NOMO-1 treated with dmso at 0.1 percent for 144 hours (cell line): ENCODE measurements around the gene DNM3.

ENCODE experiments used
- DNase-seq: peaks from one replicate; lab custom pipeline; 2025; ENCODE audit not compliant: unreplicated experiment; lab: John Stamatoyannopoulos, UW

The DNM3 gene

DNA sequence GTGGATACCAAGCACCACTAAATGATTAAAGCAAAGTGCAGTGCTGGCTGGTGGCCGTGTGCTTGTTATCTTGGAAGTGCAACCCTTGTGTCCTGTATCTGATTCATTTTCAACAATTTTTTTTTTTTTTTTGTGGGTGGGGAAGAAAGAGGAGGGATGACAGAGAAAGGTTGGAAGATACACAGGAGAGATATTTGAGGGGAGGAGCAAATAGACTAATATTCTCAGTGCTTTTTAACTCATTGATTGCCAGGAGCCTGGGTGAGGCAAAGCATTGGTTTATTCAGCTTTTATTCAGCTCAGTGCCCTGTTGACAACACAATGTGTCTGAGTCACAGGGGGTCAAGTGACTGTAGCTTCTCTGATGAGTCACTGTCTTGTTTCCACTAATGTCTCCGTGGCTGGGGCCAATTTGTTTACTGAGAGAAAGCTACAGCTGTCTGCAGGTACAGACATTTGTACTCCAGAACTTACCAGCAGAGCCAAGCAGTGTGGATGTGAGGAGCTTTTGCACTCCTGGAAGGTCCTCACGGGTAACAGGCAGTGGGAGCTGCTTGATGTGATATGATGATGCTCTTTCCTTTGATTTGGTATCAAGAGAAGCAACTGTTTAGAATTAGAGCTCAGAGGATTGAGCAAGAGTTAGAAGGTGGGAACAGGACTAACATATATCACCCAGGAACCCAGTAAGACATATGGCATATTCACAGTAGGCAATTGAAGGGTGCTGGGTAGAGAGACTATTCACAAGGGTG is 23.6 kb upstream of the DNM3 start:
- DNase-seq, result no peak

GRCh38 chr1:171819946-171820345 is 21.4 kb upstream of the DNM3 start:
- DNase-seq, result no peak

- no peak for DNase-seq
These were observed 14.3 kb upstream of the DNM3 start for GRCh38 chr1:171826973-171827372.

- DNase-seq, result peak; percentile 35
These were observed 12.5 kb upstream of the DNM3 start for GRCh38 chr1:171828794-171829193.

DNA sequence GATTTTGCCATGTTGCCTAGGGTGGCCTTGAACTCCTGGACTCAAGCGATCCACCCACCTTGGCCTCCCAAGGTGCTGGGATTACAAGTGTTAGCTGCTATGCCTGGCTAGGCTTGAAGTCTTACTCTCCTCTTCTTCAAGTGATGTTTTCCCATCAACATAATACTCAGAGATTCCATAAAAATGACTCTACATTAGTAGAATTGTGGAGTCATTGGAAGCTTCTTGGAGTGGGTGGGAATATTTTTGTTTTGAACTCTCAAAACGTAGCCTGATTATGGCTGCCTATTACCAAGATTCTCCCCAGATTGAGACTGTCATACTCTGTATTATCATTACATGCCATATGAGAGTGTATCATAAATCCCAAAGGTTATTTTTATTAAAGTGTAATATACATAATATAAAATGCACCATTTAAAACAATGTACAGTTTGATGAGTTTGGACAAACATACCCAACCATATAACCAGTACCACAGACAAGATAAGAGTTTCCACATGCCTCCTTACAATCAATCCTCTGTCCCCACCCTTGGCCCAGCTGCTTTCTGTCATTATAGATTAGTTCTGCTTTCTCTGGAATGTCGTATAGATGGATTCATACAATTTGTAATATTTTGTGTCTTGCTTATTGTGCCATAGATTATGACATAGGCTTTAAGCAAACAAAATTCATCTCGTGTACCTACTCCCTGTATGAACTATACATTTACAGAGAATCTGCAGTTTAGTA is 8.0 kb upstream of the DNM3 start:
- DNase-seq, result no peak

DNA sequence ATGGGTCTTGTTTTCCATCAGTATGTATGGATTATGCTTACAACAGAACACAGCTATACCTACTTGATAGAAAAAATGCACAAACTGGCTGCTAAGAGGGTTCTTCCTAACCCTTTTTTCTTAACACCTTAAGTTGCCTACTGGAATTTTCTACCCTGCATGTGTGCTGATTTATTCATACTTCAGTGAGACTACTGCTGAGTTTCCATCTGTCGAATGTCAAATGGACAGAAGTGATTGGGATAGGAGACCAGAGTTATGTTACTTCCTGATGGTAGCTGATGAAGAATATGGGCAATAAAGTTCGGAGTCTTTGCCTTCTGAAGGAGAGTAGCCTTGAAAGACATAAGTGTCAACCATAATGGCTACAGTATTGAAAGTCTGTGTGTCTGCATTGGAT is 6.5 kb upstream of the DNM3 start:
- DNase-seq, result no peak

- DNase-seq, result no peak
These were observed 5.4 kb upstream of the DNM3 start for GRCh38 chr1:171835891-171836290.

DNA sequence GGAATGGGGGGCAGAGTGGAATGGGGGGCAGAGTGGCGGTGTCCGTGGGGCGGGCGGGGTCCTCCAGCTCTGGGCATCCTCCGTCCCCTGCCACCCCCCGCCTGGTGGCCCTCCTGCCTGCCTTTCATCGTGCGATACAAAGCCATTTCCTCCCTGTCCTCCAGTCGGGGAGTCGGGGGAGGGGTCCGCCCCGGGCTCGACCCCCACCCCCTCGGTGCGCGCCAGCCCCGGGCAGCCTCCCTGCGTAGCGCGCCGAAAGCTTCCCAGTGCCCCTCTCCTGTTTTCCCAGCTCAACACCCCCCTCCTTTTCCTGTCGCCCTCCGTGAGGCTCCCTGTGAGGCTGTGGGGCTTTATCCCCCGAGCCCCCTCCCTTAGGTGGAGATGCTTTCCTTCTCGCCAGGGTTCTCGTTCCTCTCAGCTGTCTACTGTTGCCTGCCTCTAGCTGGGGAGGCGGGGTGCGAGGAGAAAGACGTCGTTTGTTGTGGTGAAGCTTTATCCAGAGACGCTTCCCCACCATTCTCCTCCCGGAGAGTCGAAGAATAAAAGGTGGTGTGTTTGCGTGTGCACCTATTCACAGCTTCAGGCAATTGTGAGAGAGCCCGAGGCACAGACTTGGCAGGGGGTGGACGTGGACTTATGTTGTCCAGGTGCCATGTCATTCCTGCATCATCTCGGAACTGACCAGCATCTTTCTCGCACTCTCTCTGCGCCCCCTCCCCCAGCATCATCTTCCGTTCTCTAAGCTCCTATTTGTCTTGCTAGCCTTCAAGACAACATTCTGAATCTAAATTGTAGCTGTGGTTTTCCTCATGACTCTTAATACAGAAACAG is 848 bp downstream of the DNM3 start:
- DNase-seq, result no peak

- DNase-seq, result no peak
These were observed 3.1 kb downstream of the DNM3 start for GRCh38 chr1:171844381-171844780.

- no peak for DNase-seq
These were observed 4.7 kb downstream of the DNM3 start for GRCh38 chr1:171845998-171846397.

GRCh38 chr1:171849245-171849898 is 8.1 kb downstream of the DNM3 start:
- DNase-seq, result no peak

GRCh38 chr1:171850651-171851350 is 9.5 kb downstream of the DNM3 start:
- DNase-seq, result no peak

DNA sequence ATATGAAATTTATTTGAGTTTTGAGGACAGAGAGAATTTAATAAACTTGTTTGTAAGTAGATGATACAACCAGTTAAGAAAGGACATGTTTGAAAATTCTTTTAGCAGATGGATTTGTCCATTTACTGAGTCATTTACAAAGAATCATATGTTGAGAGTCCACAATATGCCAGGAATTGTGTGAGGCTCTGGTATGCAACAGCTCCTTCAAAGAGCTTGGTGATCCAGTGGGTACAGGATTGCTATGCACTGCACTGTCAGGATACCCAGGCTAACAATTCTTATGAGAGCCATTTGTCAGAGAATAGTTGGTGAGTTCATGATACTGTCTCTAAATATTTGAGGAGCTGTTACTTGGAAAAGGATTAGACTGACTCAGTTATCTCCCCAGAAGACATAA is 11.0 kb downstream of the DNM3 start:
- DNase-seq, result no peak

DNA sequence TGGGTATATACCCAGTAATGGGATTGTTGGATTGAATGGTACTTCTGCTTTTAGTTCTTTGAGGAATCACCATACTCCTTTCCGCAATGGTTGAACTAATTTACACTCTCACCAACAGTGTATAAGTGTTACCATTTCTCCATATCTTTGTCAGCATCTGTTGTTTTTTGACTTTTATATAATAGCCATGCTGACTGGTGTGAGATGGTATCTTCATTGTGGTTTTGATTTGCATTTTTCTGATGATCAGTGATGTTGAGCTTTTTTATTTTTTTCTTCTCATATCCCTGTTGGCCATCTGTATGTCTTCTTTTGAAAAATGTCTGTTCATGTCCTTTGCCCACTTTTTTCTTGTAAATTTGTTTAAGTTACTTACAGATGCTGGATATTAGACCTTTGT is 14.1 kb downstream of the DNM3 start:
- DNase-seq, result no peak

DNA sequence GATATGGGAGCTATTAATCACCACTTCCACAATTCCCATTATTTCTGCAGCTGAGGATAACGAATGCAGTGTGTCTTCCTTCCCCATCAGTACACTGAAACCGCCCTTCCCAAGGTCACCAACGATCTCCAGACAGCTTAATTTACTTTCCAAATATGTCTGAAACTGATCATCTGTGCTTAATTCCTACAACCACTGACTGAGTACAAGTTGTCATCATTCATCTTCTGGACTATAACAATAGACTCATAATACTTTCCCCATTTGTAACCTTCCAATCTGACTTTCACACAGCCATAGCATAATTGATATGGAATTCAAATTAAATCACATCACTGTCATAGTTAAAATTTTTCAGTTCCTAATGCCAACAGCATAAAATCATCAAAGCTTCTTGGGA is 17.4 kb downstream of the DNM3 start:
- no peak for DNase-seq

DNA sequence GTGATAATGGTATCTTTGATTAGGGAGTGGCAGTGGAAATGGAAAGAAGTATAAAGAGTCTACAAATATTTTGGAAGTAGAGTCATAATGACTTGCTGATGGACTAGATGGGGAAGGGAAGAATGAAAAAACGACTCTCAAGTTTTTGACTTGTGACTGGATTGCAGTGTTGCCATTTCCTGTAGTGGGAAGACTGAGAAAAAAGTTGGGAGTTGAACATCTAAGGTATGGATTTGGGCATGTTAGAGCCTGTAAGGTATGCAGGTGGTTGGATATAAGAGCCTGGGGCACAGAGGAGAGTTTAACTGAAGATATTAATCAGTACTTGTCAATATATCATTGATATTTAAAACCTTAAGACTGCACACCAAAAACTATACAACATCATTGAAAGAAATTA is 19.4 kb downstream of the DNM3 start:
- no peak for DNase-seq

DNA sequence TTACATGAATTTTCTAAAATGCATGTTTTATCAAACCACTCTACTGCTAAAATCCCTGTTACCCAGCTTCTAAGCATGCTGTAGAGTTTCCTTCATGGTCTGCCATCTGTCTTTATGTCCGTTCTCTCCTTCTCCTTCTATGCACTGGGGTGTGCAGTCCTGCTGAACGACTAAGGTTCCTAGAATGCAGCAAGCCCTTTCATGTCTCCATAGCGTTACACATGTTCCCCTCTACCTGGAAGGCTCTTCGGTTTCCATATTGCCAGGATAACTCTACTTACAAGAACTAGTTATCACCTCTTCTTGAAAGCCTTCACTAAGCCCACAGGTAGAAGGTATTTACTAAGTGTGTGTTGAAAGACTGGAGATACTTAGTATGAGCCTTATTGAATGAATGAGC is 22.2 kb downstream of the DNM3 start:
- no peak for DNase-seq

DNA sequence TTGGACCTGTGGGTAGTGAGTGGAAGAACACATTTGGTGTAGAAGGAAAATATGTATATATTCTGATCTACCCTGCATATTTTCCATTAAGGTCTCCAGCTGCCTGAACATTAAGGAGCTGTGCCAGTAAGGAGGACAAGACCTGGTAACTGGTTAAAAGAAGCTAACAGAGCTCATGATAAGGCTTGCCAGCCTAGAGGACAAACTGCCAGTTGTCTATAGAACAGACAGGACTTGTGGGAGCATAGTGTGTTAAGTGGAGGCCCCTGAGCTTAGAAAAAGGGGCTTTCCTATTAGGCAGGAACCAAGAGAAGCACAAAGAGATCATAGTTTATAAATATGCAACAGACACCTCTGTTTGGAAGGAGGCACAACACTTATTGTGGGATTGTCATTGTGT is 23.0 kb downstream of the DNM3 start:
- no peak for DNase-seq

DNA sequence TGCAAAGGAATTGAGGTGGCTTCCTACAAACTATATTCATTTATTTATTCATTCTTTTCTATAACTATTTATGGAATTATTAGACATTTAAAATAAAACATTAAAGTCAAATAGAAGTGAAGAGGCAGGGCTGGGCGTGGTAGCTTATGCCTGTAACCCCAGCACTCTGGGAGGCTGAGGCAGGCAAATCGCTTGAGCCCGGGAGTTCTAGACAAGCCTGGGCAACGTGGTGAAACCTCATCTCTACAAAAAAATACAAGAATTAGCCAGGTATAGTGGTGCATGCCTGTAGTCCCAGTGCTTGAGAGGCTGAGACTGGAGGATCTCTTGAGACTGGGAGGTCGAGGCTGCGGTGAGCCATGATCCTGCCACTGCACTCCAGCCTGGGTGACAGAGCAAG is 23.8 kb downstream of the DNM3 start:
- DNase-seq, result no peak

- no peak for DNase-seq
These were observed 25.9 kb downstream of the DNM3 start for GRCh38 chr1:171867236-171867635.
